ENCODE results near the gene UROD.

GRCh38 chr1:45051005-45051772 is 39.1 kb downstream of the UROD start:
- TF ChIP-seq EP300 (IDR thresholded peaks at IDR 0.05) (no peak), CTCF (IDR thresholded peaks at IDR 0.05) (no peak), POLR2A (IDR thresholded peaks at IDR 0.05) (no peak)

Measured in tibial nerve (tissue), 4 donors.